HG02642 (cell line): ENCODE results near the gene GRAMD1B.

Source experiments
- ATAC-seq: cut with Tn5 transposase; IDR thresholded peaks from one replicate; pipeline ENCODE4 v1.9.1; 2021; ENCODE audit warnings: mild to moderate bottlenecking; ENCODE audit not compliant: unreplicated experiment, poor library complexity

GRAMD1B gene

DNA sequence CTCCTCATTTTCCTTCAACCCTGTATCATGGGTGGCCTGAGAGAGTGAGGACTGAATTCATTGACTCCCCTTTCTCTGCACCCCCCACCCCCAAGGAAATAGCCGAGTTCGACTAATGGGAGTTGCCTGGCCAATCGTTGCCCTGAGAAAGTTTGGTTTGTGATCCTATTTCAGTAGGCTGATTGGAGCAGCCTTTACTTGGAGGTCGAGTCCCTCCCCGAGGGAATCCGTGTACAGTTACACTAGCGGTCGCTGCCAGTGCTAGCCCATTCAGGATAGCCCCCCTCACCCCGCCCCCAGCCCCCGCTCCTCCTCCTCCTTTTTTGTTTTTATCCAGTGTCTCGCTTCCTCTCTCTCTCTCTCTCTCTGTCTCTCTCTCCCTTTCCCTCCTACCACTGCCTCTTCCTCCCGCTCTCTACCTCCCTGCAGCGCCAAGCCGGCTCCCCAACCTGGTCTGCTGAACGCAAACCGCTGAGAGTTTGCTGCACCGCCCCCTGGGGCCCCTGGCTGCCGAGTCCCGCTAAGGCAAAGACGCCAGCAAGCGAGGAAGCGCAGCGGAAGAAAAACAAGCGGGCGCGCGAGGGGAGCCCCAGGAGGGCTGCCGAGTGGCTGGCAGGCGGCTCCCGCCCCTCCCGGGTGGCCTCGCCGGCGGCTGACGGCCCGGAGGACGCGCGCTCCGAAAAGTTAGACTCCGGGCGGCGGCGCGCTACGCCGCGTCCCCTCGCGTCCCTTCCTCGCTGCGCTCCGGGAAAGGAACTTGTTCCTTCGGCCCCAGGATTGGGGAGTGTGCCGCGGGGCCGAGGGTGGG, at the start of gene GRAMD1B:
GRAMD1B (plus strand) TSS at position 357 of the 808 bp plus-strand sequence. CDS start 524 bp downstream, outside the sequence.
- ATAC-seq: peak; percentile 39

DNA sequence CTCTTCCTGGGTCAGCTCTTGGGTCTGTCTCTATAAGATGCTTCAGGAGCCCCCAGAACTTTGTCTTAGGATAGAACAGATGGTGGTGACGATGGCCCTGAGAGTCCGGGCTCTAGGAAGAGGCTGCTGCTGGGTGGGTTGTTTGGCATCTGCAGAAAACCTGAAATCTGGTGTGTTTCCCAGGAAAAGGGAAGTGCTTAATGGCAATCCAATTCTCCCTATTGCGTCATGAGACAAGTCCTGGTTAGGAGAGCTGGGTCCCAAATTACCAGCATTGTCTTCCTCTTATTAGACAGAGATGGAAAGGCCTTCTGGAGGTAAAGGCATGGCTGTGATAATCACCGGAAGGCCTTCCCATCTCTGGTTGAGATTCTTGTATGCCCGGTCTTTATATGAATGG, 48.9 kb upstream of the GRAMD1B start:
- no peak for ATAC-seq

DNA sequence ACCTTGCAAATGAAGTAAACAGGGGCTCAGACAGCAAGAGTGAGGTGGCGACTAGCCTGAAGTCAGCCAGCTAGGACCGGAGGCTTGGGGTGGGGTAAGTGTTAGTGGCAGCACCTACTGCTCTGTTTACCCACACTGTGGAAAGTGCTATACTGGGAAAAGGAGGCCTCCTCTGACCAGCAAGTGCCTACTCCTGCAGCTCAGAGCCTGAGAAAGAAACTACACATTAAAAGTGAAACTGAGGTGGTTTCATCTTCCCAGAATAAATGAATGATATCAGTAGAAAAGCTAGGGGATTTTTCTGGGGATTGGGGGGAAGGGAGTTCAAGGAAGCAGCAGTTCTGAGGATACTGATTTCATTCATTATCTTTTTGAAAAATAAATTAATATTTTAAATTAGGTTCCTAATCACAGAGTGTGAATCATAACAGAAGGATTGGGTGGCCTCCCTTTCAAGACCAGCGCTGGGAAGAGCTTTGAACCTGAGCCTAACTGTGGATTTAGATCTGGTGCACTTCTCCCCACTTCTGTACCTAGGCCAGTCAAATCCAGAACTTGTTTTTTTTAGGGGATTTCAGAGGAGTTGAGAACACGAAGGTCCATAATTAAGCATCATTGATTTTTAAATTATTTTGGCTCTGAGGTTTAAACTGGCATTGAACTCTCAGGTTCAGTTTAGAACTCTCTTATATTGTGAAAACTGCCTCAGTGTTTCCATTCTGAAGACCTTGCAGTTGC, 48.1 kb upstream of the GRAMD1B start:
- peak; percentile 72 for ATAC-seq

DNA sequence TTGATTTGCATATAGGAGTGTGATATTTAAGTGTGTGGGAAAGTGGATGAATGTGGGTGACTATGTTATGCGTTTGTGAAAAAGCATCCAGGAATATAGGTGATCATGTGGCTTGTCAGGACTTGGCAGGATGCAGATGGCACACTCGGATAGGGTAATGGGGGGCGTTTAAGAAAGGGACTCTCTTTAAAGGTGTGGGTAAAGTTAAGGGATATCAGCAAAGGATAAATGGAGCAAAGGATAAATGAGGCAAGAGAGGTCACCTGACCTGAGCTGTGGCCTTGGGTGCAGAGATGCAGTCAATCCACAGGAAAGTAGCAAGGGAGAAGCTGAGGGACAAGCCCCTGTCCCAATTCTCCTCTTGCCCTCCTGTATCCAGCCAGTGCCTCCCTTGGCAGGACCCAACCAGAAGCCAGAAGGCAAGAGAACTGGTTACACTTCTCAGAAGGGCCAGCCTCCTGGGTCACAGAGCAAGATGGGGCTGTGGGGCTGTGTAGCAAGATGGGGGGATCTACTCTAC, 47.5 kb upstream of the GRAMD1B start:
- no peak for ATAC-seq

DNA sequence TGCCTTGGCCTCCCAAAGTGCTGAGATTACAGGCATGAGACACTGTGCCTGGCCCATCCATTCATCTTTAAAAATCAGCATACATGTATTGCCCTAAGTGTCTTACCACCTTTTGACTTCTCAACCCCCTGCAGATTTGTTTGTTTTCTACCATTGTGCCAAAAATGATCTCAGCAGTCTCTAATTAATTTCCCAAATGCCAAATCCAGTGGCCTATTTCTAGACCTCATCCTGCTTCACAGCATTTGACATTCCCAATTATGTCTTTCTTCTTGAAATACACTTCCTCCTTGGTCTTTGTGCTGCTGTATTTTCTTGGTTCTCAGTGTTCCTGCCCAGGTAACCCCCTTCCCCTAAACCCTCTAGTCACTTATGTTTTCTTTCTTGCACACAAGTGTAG, 46.0 kb upstream of the GRAMD1B start:
- no peak for ATAC-seq

DNA sequence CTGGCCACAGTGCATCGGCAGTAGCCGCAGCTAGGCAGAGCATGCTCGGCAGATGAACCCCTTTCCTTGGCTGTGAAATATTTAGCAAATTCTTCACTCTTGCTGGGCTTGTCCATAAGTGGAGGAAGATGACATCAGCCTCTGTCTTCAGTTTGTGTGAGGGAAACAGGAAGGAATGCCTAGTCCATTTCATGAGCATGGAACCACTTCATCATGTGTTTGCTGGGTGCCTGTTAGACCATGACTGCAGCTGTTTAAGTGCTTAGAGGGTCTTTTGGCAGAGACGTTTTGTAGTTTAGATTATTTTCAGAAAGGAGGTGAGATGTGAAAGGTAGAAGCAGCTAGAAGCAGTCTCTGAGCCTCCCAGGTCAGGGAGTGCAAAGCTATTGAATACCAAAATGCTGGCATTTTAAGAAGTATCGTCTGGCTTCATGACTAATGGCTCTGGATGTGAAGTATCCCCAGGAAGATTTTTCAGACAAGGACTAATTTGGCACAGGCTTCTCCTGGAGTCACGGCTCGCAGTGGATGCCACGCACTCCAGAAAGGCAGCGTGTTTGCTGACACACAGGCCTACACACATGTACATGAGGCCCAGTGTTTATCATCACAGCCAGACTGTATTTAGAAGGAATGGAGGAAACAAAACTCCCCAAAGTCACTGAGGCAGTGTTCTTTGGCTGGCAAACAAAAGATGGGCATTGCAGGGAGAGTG, 43.1 kb upstream of the GRAMD1B start:
- no peak for ATAC-seq

DNA sequence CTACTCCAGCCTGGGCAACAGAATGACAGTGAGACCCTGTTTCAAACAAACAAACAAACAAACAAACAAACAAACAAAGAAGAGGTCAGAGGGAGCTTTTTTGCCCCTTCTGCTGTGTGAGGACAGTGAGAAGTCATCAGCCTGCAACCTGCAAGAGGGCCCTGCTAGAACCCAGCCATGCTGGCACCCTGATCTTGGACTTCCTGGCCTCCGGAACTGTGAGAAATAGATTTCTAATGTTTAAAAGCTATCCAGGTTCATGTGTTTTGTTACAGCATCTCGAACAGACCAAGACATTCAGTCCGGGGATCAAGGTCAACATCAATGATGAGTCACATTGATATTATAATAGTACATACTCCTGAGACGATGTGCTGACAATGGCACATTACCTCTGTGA, 41.4 kb upstream of the GRAMD1B start:
- no peak for ATAC-seq

DNA sequence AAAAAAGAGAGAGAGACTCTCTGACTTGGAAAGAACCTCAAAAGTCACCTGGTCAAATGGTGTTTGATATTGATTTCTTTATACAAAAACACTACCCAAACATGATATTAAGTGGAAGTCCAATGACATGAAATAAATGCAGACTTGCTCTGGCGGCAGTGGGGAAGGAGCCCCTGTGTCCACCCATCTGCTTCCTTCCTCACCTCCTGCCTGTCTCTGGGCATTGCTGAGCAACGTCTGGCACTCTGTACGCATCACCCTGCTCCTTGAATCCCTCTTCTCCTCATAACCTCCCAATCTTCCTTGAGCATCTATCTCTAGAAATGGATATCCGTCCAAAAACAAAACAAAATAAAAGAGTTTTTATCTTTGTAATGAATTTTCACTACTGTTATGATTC, 39.9 kb upstream of the GRAMD1B start:
- ATAC-seq: no peak

DNA sequence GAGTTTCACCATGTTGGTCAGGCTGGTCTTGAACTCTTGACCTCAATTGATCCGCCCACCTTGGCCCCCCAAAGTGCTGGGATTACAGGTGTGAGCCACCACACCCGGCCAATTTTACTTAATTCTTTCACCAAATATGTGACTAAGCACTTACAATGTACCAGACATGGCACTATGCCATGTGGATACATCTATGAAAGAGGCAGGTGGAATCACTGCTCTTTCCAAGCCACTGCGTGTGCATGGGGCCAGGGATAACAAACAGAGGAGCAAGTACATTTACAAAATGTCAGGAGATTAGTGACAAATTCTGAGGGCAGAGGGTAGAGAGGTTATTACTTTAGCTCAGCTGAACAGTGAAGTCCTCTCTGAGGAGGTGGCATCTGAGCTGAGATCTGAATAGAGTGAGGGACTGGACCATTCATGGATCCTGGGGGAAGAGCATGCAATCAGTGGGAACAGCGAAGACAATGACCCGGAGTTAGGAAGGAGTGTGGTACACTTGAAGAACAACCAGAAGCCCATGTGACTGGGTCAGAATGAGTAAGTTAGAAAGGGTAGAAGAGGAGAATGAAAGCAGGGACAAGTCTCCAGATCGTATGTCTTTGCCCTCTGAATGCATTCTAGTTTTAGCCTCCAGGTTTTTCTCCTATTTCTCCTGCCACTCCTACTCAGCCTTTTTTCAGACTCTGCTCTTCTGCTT, 38.3 kb upstream of the GRAMD1B start:
- ATAC-seq: no peak

DNA sequence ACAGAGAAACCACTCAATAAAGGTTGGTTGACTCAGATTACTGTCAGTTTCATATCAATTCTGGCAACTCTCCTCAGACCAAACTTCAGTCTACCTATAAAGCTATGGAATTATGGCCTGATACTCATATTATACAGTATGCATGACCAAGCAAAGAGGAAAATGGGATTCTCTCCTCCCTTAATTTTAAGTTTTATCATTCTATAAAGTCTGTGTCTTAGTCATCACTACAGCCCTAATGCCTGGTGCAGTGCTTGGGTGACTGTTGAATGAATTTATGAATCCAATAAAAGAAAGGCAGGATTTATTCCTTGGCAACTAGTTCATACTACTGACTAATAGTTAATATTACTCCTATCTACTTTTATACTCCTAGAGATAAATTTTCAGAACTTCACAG, 37.6 kb upstream of the GRAMD1B start:
- no peak for ATAC-seq

DNA sequence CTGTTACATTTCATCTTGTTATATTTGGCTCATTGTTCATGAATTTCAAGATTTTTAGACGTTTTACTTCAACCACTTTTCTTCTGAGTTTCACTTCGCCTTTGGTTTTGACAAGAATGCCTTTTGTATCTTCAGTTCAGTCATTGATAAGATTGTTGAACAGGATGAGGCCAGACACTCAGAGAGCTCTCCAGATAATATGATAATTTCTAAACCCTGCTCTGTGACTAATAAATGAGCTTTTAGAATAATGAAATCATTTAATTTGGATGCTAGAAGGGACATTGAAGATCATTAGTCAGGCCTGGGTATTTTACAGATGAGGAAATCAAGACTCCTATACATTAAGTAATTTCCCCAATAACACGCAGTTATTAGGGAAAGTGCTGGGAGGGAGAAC, 37.2 kb upstream of the GRAMD1B start:
- no peak for ATAC-seq

DNA sequence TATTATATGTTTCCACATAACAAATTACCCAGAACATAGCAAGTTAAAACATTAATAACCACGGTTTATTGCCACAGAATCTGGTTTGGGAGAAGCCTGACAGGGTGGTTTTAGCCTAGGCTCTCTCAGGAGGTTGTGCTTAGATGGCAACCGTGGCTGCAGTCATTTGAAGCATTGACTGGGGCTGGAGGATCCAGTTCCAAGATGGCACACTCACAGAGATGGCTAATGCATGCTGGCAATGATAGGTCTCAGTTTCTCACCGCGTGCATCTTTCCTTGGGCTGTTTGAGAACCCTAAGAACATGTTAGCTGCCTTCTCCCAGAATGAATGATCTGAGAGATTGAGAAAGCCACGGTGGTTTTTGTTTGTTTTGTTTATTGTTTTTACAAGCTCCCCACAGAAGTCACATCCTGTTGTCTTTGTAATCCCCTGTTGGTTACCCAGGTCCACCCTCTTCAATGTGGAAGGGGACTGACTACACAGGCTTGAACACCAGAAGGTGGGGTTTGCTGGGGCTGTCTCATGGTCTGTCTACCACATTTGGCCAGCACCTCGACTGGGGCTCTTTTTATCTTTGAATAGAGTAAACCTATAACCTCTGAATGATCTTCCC, 36.6 kb upstream of the GRAMD1B start:
- ATAC-seq: no peak

DNA sequence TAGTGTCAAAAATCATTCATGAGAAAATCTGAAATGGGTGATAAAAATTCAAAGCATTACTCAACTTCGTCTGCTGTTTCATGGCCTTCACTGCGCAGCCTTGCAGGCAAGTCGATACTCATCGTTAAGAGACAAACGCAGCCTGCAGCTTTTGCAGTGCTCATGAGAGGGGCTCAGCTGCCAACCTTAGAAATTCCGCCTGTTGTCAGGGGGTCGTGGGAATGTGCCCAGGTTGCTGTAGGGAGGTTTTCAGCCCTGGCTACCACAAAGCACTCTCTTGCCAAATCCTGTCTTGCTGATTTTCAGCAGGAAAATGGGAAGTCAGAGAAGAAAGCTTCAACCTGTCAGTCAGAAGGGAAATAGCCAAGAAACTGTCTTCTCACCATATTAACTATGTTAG, 25.4 kb upstream of the GRAMD1B start:
- no peak for ATAC-seq

DNA sequence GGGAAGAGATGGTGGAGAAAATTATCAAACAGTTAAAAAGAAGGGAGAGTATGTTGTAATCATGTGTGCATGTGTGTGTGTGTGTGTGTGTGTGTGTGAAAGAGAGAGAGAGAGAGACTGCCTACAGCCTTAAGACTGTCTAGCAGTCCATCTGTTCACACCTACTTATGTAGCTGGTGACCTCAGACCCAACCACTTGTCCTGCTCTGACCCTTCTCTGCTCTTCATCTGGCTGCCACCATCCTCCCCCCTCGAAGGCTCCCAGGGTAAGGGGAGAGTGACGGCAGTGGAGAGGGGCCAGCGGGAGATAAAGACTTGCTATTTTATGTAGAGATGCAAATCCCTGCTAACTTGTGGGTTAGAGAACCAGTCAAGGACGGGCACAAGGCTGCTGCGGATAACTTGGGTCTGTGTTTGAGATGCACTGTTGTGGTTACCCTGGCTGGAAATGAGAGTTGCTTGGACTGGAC, 24.9 kb upstream of the GRAMD1B start:
- no peak for ATAC-seq

DNA sequence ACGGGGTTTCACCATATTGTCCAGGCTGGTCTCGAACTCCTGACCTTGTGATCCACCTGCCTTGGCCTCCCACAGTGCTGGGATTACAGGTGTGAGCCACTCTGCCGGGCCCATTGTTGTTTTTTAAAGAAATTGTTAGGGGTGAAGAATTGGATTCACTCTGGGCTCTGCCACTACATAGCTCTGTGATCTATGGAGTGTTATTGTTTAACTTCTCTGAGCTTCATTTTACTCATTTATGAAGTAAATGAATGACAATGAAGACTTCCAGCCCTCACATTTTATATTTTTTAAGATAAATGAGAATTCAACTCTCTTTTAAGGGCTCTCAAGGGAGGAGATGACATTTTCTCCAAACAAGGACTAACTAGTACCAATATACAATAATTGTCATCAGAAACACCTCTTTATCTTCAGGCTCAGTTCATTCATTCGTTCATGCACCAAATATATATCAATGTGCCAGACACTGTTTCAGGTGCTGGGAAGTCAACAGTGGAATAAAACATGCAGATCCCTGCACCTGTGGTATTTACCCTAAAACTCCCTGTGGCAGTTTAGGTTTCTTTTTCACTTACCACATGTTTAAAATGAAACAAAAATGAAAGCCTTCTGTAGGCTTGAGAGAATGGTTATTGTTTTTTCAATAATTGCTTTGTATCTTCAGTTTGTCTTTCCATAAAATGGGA, 23.5 kb upstream of the GRAMD1B start:
- peak; percentile 57 for ATAC-seq

DNA sequence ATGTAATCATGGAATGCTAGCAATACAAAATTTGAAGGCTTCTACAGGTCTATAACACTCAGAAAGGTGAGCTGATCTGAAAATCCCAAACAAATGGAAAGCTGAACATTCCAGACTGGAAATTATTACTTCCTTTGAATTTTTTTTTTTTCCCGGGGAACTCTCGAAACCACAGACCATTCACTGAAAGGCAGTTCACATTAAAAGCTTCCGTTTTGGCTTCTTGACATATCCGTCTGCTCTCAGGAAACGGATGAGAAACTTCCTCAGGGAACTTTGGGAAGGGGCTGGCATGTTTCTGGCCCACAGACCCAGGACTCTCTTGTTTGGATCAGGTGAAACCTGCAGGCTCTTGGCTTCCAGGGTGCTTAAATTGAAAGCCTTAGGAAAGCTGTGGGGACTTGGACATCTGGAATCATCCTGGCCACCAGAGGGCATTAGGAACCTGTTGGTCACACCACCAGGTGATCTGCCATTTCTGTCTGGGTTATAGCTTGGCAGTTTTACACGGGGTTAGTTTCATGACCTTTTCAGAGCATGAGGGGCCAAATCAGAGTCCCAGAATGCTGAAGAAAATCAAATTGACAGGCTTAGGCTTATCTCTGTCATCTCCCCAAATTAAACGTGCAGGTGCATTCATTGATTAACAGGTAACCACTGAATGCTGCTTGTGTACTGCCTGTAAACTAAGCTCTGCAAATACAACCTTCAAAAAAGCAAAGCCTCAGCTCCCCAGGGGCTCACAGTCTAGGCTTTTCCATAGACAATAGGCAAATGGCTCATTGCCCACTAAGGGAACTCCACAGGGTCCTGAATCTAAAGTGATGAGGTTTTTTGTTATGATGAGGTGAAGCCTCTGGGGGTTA, 22.7 kb upstream of the GRAMD1B start:
- ATAC-seq: peak; percentile 63

DNA sequence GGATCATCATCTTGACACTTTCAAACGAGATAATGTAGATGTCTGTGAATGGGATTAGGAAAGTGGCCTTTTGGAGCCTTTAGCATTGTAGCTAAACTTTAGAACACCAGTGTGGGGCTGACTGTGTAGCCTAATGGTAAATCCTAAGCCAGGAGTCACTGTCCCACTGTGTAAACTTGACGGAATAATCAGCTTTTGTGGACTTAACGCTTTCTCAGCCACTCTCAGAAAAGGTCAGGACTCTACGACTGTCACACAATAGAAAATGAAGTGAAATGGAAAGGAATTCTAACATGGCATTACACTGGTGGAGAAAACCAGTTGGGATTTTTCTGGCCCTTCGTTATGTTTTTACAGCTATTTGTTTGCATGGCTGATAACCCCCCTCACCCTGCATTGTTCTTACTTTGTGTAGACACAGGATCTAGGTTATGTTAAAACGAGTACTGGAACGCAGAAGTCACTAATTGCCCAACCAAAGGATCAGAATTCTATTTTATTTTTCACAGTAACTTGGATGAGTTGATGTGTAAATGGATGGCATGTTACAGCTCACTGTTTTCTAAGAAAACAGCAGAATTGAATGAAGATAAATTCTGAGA, 22.0 kb upstream of the GRAMD1B start:
- no peak for ATAC-seq
